Neural progenitor cell (in vitro differentiated cells): ENCODE data around the gene IQCE. TPM values are rescaled to one million over a fixed set of nuclear protein-coding genes. Genes with fewer than 3 reads are reported as not detected.

Source experiments
- DNase-seq: peaks from one replicate; pipeline ENCODE4 v3.0.0-alpha.2; 2016; ENCODE audit warnings: low spot score
- H2AFZ ChIP-seq: fragments of 200-600 bp; sonication (generic); replicated peaks from 2 replicates; pipeline ENCODE4 v1.6.1; 2016; ENCODE audit warnings: antibody characterized with exemption
- H3F3A ChIP-seq: fragments of 200-600 bp; sonication (generic); 2 replicates; pipeline ENCODE4 v1.6.1; 2016; ENCODE audit warnings: antibody characterized with exemption, low read depth
- H3K27ac ChIP-seq: fragments of 200-600 bp; sonication (generic); 2 replicates; pipeline ENCODE4 v1.5.1; 2016; ENCODE audit warnings: mild to moderate bottlenecking
- H3K27me3 ChIP-seq: fragments of 200-600 bp; sonication (generic); 2 replicates; pipeline ENCODE4 v1.6.1; 2016; ENCODE audit warnings: mild to moderate bottlenecking, moderate library complexity
- H3K36me3 ChIP-seq: fragments of 200-600 bp; sonication (generic); 2 replicates; pipeline ENCODE4 v1.5.1; 2016
- H3K4me1 ChIP-seq: fragments of 200-600 bp; sonication (generic); 2 replicates; pipeline ENCODE4 v1.6.1; 2016; ENCODE audit warnings: mixed run types
- H3K4me2 ChIP-seq: fragments of 200-600 bp; sonication (generic); 2 replicates; pipeline ENCODE4 v1.6.1; 2016
- H3K4me3 ChIP-seq: fragments of 200-600 bp; sonication (generic); 2 replicates; pipeline ENCODE4 v1.5.1; 2016
- H3K79me2 ChIP-seq: fragments of 200-600 bp; sonication (generic); 2 replicates; pipeline ENCODE4 v1.6.1; 2016; ENCODE audit warnings: low read depth
- H3K9ac ChIP-seq: fragments of 200-600 bp; sonication (generic); 2 replicates; pipeline ENCODE4 v1.6.1; 2016
- H3K9me3 ChIP-seq: fragments of 200-600 bp; sonication (generic); 2 replicates; pipeline ENCODE4 v1.5.1; 2016; ENCODE audit warnings: low read depth
- H4K20me1 ChIP-seq: fragments of 200-600 bp; sonication (generic); 2 replicates; pipeline ENCODE4 v1.6.1; 2016; ENCODE audit warnings: low read depth
- H3K27ac Mint-ChIP-seq: 3 replicates; pipeline ENCODE4 v1.8.0; 2021; ENCODE audit warnings: mixed read lengths
- H3K27me3 Mint-ChIP-seq: 2 replicates; pipeline ENCODE4 v1.8.0; 2022; ENCODE audit warnings: low read depth, mild to moderate bottlenecking, inconsistent platforms, moderate library complexity, mixed read lengths; ENCODE audit not compliant: insufficient read depth
- H3K36me3 Mint-ChIP-seq: 3 replicates; pipeline ENCODE4 v1.8.0; 2021; ENCODE audit warnings: mixed read lengths
- H3K4me1 Mint-ChIP-seq: 3 replicates; pipeline ENCODE4 v1.8.0; 2021; ENCODE audit warnings: mixed read lengths
- H3K4me3 Mint-ChIP-seq: 3 replicates; pipeline ENCODE4 v1.8.0; 2021; ENCODE audit warnings: mild to moderate bottlenecking, moderate library complexity, mixed read lengths
- H3K9me3 Mint-ChIP-seq: 3 replicates; pipeline ENCODE4 v1.8.0; 2020; ENCODE audit warnings: mixed read lengths
- CTCF ChIP-seq: fragments of 200-600 bp; sonication (generic); IDR thresholded peaks from 2 replicates; pipeline ENCODE4 v1.5.1; 2017; ENCODE audit warnings: antibody characterized with exemption, mild to moderate bottlenecking
- EZH2 ChIP-seq: fragments of 200-600 bp; sonication (generic); IDR thresholded peaks from 2 replicates; pipeline ENCODE4 v1.6.1; 2017; ENCODE audit warnings: antibody characterized with exemption, mild to moderate bottlenecking, moderate library complexity
- EZH2phosphoT487 ChIP-seq: fragments of 200-600 bp; sonication (generic); IDR thresholded peaks from 2 replicates; pipeline ENCODE4 v1.6.1; 2017; ENCODE audit warnings: antibody characterized with exemption
- total RNA-seq: library from RNA; depleted of rRNA; stranded (reverse); fragments of >200 nt; gene quantifications from 2 replicates; pipeline ENCODE4 v1.2.3, GENCODE V29; 2015; ENCODE audit warnings: low replicate concordance

IQCE gene
- total RNA-seq, 1 donor from 2014 or later, result 4.6 TPM

GRCh38 chr7:2564970-2565540, 6.3 kb downstream of the IQCE start:
- Histone ChIP-seq H3K79me2 (peaks cover 9% of the 10 kb centered on the region), H3K27me3 (no peaks in the 10 kb centered on the region), H4K20me1 (peaks cover 4% of the 10 kb centered on the region), H3K36me3 (no peaks in the 10 kb centered on the region), H2AFZ (no peak overlapping the region), H3F3A (peaks cover 27% of the 10 kb centered on the region), H3K27ac (no peak overlapping the region), H3K4me1 (peaks cover 29% of the 10 kb centered on the region), H3K4me2 (no peak overlapping the region), H3K9me3 (no peaks in the 10 kb centered on the region), H3K4me3 (no peak overlapping the region), H3K9ac (no peak overlapping the region)
- Mint-ChIP-seq H3K4me1 (peaks cover 53% of the 10 kb centered on the region), H3K27ac (peak overlapping the region; percentile 7), H3K36me3 (peaks cover 9% of the 10 kb centered on the region), H3K9me3 (no peaks in the 10 kb centered on the region), H3K4me3 (no peak overlapping the region), H3K27me3 (peaks cover under 1% of the 10 kb centered on the region)
- TF ChIP-seq EZH2, result no peak
- TF ChIP-seq CTCF, result no peak
- TF ChIP-seq EZH2phosphoT487, result no peak
- no peak for DNase-seq

DNA sequence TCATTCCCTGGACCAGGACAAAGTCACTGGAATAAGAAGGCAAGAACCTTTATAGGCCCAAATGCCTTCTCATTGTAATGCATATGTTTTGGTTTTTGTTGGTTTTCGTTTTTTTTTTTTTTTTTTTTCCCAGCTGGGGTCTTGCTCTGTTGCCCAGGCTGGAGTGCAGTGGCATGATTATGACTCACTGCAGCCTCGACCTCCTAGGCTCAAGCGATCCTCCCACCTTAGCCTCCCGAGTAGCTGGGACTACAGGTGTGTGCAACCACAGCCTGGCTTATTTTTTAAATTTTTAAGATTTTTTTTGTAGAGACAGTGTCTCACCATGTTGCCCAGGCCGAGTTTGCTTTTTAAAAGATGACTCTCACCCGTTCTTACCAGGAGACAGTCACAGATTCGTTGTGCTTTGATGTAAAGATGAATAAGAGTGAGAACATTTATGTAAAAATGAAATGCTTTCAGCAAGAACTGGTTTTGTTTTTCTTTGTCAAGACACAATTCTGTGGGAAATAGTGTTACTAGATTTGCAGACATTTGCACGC, 7.6 kb downstream of the IQCE start:
- Mint-ChIP-seq H3K27me3 (no peaks in the 10 kb centered on the region), H3K4me3 (peak overlapping the region; percentile 57), H3K9me3 (no peaks in the 10 kb centered on the region), H3K4me1 (peaks cover 54% of the 10 kb centered on the region), H3K27ac (no peak overlapping the region), H3K36me3 (peaks cover 9% of the 10 kb centered on the region)
- H4K20me1 ChIP-seq, result peaks cover 4% of the 10 kb centered on the region
- no peak overlapping the region for H2AFZ ChIP-seq
- peaks cover 32% of the 10 kb centered on the region for H3K4me1 ChIP-seq
- H3K4me2 ChIP-seq, result no peak overlapping the region
- H3K36me3 ChIP-seq, result no peaks in the 10 kb centered on the region
- H3K9me3 ChIP-seq, result no peaks in the 10 kb centered on the region
- H3K27ac ChIP-seq, result no peak overlapping the region
- H3K79me2 ChIP-seq, result peaks cover 6% of the 10 kb centered on the region
- H3K9ac ChIP-seq, result no peak overlapping the region
- no peak for DNase-seq
- no peaks in the 10 kb centered on the region for H3K27me3 ChIP-seq
- TF ChIP-seq EZH2phosphoT487 (no peak), EZH2 (no peak), CTCF (no peak)
- H3K4me3 ChIP-seq, result no peak overlapping the region
- H3F3A ChIP-seq, result peaks cover 27% of the 10 kb centered on the region

- Histone ChIP-seq H3K4me2 (no peak overlapping the region), H3K9ac (no peak overlapping the region), H3K36me3 (no peaks in the 10 kb centered on the region), H2AFZ (no peak overlapping the region), H3K4me1 (peaks cover 32% of the 10 kb centered on the region), H3K27me3 (no peaks in the 10 kb centered on the region), H3F3A (peaks cover 27% of the 10 kb centered on the region), H3K79me2 (peaks cover 6% of the 10 kb centered on the region), H4K20me1 (peaks cover 4% of the 10 kb centered on the region), H3K4me3 (no peak overlapping the region), H3K9me3 (no peaks in the 10 kb centered on the region), H3K27ac (no peak overlapping the region)
- no peak for TF ChIP-seq EZH2phosphoT487
- no peak for TF ChIP-seq CTCF
- TF ChIP-seq EZH2, result no peak
- DNase-seq, result no peak
- Mint-ChIP-seq H3K4me3 (peak overlapping the region; percentile 57), H3K9me3 (no peaks in the 10 kb centered on the region), H3K27ac (peak overlapping the region; percentile 58), H3K4me1 (peaks cover 50% of the 10 kb centered on the region), H3K36me3 (peaks cover 9% of the 10 kb centered on the region), H3K27me3 (no peaks in the 10 kb centered on the region)
Observed at GRCh38 chr7:2566890-2567678, 8.3 kb downstream of the IQCE start.
